ENCODE data around the gene CRTC2. TPM values are rescaled to one million over a fixed set of nuclear protein-coding genes. Genes with fewer than 3 reads are reported as not detected.
"Not testable (repeated sequence)": the region's sequence is repeated elsewhere in the genome, so short reads cannot be mapped to it uniquely, and the experiment has no call there.

CRTC2 gene
- total and polyA plus RNA-seq, 9 of the 15 experiments (the other 6 are each of a cell fraction or from before 2014, with no cell fraction given): 2.7 to 26.4 (median 10.2) TPM

GRCh38 chr1:153996882-153997281 is 38.5 kb upstream of the CRTC2 start:
- ATAC-seq; H3K4me2 ChIP-seq (ENCODE audit: insufficient read depth, low read length); DNase-seq (ENCODE audit: extremely low read depth in 1 of 4, low spot score in 3 of 4); H2AFZ ChIP-seq (ENCODE audit: low read depth, low read length); H3K4me1 ChIP-seq (replicated peaks in 1 of 2; ENCODE audit: control insufficient read depth in 2 of 2, insufficient read depth in 2 of 2, low read length in 2 of 2); H3K27me3 ChIP-seq (ENCODE audit: control insufficient read depth in 2 of 2, insufficient read depth in 2 of 2, low read length in 2 of 2); H3K9ac ChIP-seq (ENCODE audit: insufficient read depth in 1 of 2, low read depth in 2 of 2, low read length in 2 of 2); H3K27ac ChIP-seq (ENCODE audit: extremely low read depth, low read depth, low read length); CTCF ChIA-PET (ENCODE audit: low intra/inter-chr PET ratio); H3K9me1 ChIP-seq (ENCODE audit: control insufficient read depth, insufficient read depth, low read length); intact Hi-C loops (cut with micrococcal nuclease); FAIRE-seq; POLR2A ChIA-PET; H3K4me3 ChIP-seq; H4K20me1 ChIP-seq (replicated peaks; ENCODE audit: control insufficient read depth, insufficient read depth, low read length); in situ Hi-C loops (cut with MboI); BruUV-seq (replicated peaks); H3K9me3 ChIP-seq (replicated peaks; ENCODE audit: control insufficient read depth, insufficient read depth, low read depth, low read length): not testable (repeated sequence)
- Histone ChIP-seq H3K79me2 (ENCODE audit: control insufficient read depth, insufficient read depth, low read length) (peaks cover 12% of the 10 kb centered on the region), H3K36me3 (ENCODE audit: control insufficient read depth, insufficient read depth, low read length) (peaks cover 33% of the 10 kb centered on the region)
- WGBS (ENCODE audit: insufficient coverage, low coverage, missing lambda C conversion rate): 42% methylated on average over 8 of the region's 10 CpGs
- TF ChIP-seq C11orf30 (IDR thresholded peaks at IDR 0.05; ENCODE audit: low read depth): peak; percentile 89; the same call in 1 of the 2 replicates
- peak; percentile 91 for TF ChIP-seq ZNF316 (IDR thresholded peaks at IDR 0.05)
- peak; percentile 41 for TF ChIP-seq MAFF (IDR thresholded peaks at IDR 0.05; ENCODE audit: low read length)
- peak; percentile 72 for TF ChIP-seq MAFG (tag; conservative IDR thresholded peaks at IDR 0.05)

GRCh38 chr1:153995640-153996039 is 37.2 kb upstream of the CRTC2 start:
- Histone ChIP-seq H3K9me3 (replicated peaks; ENCODE audit: control insufficient read depth, insufficient read depth, low read depth, low read length) (no peaks in the 10 kb centered on the region), H3K9me1 (ENCODE audit: control insufficient read depth, insufficient read depth, low read length) (no peaks in the 10 kb centered on the region), H3K27me3 (ENCODE audit: control insufficient read depth in 2 of 2, insufficient read depth in 2 of 2, low read length in 2 of 2) (no peaks in the 10 kb centered on the region), H3K4me3 (no peak overlapping the region), H2AFZ (ENCODE audit: low read depth, low read length) (no peak overlapping the region), H3K4me1 (replicated peaks in 1 of 2; ENCODE audit: control insufficient read depth in 2 of 2, insufficient read depth in 2 of 2, low read length in 2 of 2) (peaks cover 4 to 11% of the 10 kb centered on the region in 2 experiments; a peak in 2 of 5 replicates), H3K36me3 (ENCODE audit: control insufficient read depth, insufficient read depth, low read length) (peaks cover 43% of the 10 kb centered on the region), H3K9ac (ENCODE audit: insufficient read depth in 1 of 2, low read depth in 2 of 2, low read length in 2 of 2) (no peak overlapping the region), H4K20me1 (replicated peaks; ENCODE audit: control insufficient read depth, insufficient read depth, low read length) (no peaks in the 10 kb centered on the region; the same call in 1 of the 2 replicates), H3K27ac (ENCODE audit: extremely low read depth, low read depth, low read length) (no peak overlapping the region), H3K79me2 (ENCODE audit: control insufficient read depth, insufficient read depth, low read length) (peaks cover 25% of the 10 kb centered on the region), H3K4me2 (ENCODE audit: insufficient read depth, low read length) (no peak overlapping the region)
- intact Hi-C loops (cut with micrococcal nuclease): no loop called here
- in situ Hi-C loops (cut with MboI): no loop called here
- DNase-seq (ENCODE audit: extremely low read depth in 1 of 4, low spot score in 3 of 4) (no peak), ATAC-seq (no peak), FAIRE-seq (no peak)
- POLR2A ChIA-PET: interaction anchor here (0.5 to 1.1 kb wide), 3 partner anchors 18 to 63 kb away, joined by 3 to 5 read pairs (median 3); partner anchors contain the start of gene JTB
- 92% methylated on average over 11 of the region's 11 CpGs for WGBS (ENCODE audit: insufficient coverage, low coverage, missing lambda C conversion rate)
- no TSS peak for BruUV-seq (replicated peaks)
- CTCF ChIA-PET (ENCODE audit: low intra/inter-chr PET ratio): no interaction called here
- TF ChIP-seq ZNF274 (IDR thresholded peaks at IDR 0.05; ENCODE audit: borderline replicate concordance, low read depth, low read length) (no peak), ZNF12 (CRISPR knock-in tag; IDR thresholded peaks at IDR 0.05) (no peak), NCOA6 (IDR thresholded peaks at IDR 0.05) (no peak), MXI1 (IDR thresholded peaks at IDR 0.05; ENCODE audit: low read depth, low read length) (no peak), PATZ1 (CRISPR knock-in tag; IDR thresholded peaks at IDR 0.05; ENCODE audit: borderline replicate concordance) (no peak), CREBBP (IDR thresholded peaks at IDR 0.05; ENCODE audit: low read depth, low read length) (no peak), BRF1 (IDR thresholded peaks at IDR 0.05; ENCODE audit: borderline replicate concordance, extremely low read depth, insufficient read length) (no peak), WHSC1 (IDR thresholded peaks at IDR 0.05; ENCODE audit: low read length) (no peak), C11orf30 (IDR thresholded peaks at IDR 0.05; ENCODE audit: low read depth) (no peak), SMAD4 (CRISPR knock-in tag; conservative IDR thresholded peaks at IDR 0.05) (no peak), MYC (IDR thresholded peaks at IDR 0.05; ENCODE audit: low read depth, low read length) (no peak), MYC (CRISPR knock-in tag; IDR thresholded peaks at IDR 0.05; ENCODE audit: borderline replicate concordance, low read depth) (no peak)

All from K562 (cell line).